ENCODE results near the gene NEURL2. TPM values are rescaled to one million over a fixed set of nuclear protein-coding genes. Genes with fewer than 3 reads are reported as not detected.
"Not testable (repeated sequence)": the region's sequence is repeated elsewhere in the genome, so short reads cannot be mapped to it uniquely, and the experiment has no call there.

Gene NEURL2
- total and polyA plus RNA-seq, 10 donors, result 2.7 to 19.4 (median 5.5) TPM

- peaks cover 0 to 10% (median 2%) of the 10 kb centered on the region in 6 donors for H3K4me1 ChIP-seq
- H3K4me3 ChIP-seq, result no peak overlapping the region
- WGBS, 5 donors, result 87 to 89% (median 89%) methylated on average over 4 of the region's 4 CpGs
- intact Hi-C loops (cut with DNase I; ENCODE audit: low total_unique reads), result no loop called here
- TF ChIP-seq POLR2A (IDR thresholded peaks at IDR 0.05) (no peak), CTCF (IDR thresholded peaks at IDR 0.05 in 8 of 11, conservative IDR thresholded peaks at IDR 0.05 in 3 of 11) (no peak), POLR2AphosphoS5 (IDR thresholded peaks at IDR 0.05) (no peak)
- peak; percentile 3 for DNase-seq
- H3K36me3 ChIP-seq, result peaks cover 0 to 36% (median 22%) of the 10 kb centered on the region in 6 donors
- H3K27ac ChIP-seq, result no peak overlapping the region
- no peaks in the 10 kb centered on the region for H3K27me3 ChIP-seq (replicated peaks in 1 of 7)
- no peaks in the 10 kb centered on the region for H3K9me3 ChIP-seq
Measured at GRCh38 chr20:45874576-45874975, 16.4 kb downstream of the NEURL2 start.

GRCh38 chr20:45874104-45874481 lies 16.9 kb downstream of the NEURL2 start:
- DNase-seq, result peak; percentile 36
- H3K9me3 ChIP-seq; H3K27me3 ChIP-seq (replicated peaks in 1 of 7); H3K4me3 ChIP-seq; H3K4me1 ChIP-seq; intact Hi-C loops (cut with DNase I; ENCODE audit: low total_unique reads); H3K27ac ChIP-seq: not testable (repeated sequence)
- H3K36me3 ChIP-seq, result peaks cover 0 to 35% (median 22%) of the 10 kb centered on the region in 6 donors
- 92 to 97% (median 95%) methylated on average over 10 of the region's 10 CpGs for WGBS, 5 donors

GRCh38 chr20:45873409-45874103 lies 17.5 kb downstream of the NEURL2 start:
- intact Hi-C loops (cut with DNase I; ENCODE audit: low total_unique reads), result no loop called here
- peaks cover 0 to 10% (median 2%) of the 10 kb centered on the region in 6 donors for H3K4me1 ChIP-seq
- no peak for TF ChIP-seq CTCF (IDR thresholded peaks at IDR 0.05 in 8 of 11, conservative IDR thresholded peaks at IDR 0.05 in 3 of 11)
- no peak for TF ChIP-seq POLR2AphosphoS5 (IDR thresholded peaks at IDR 0.05)
- TF ChIP-seq POLR2A (IDR thresholded peaks at IDR 0.05), result no peak
- no peak overlapping the region for H3K27ac ChIP-seq
- no peak for DNase-seq
- WGBS, 5 donors, result 75 to 97% (median 78%) methylated on average over 1 of the region's 1 CpG
- peaks cover 0 to 29% (median 21%) of the 10 kb centered on the region in 6 donors for H3K36me3 ChIP-seq
- no peaks in the 10 kb centered on the region for H3K9me3 ChIP-seq
- no peaks in the 10 kb centered on the region for H3K27me3 ChIP-seq (replicated peaks in 1 of 7)
- no peak overlapping the region for H3K4me3 ChIP-seq

- Histone ChIP-seq H3K27me3 (replicated peaks in 1 of 7) (no peaks in the 10 kb centered on the region), H3K27ac (no peak overlapping the region), H3K9me3 (no peaks in the 10 kb centered on the region), H3K4me1 (peaks cover 0 to 10% (median 2%) of the 10 kb centered on the region in 6 donors), H3K4me3 (no peak overlapping the region), H3K36me3 (peaks cover 0 to 20% (median 12%) of the 10 kb centered on the region in 6 donors)
- WGBS, 5 donors, result 91 to 100% (median 96%) methylated on average over 3 to 4 of the region's 4 CpGs
- peak; percentile 41 for DNase-seq
- intact Hi-C loops (cut with DNase I; ENCODE audit: low total_unique reads), result no loop called here
- TF ChIP-seq POLR2AphosphoS5 (IDR thresholded peaks at IDR 0.05) (no peak), CTCF (IDR thresholded peaks at IDR 0.05 in 8 of 11, conservative IDR thresholded peaks at IDR 0.05 in 3 of 11) (no peak), POLR2A (IDR thresholded peaks at IDR 0.05) (no peak)
Measured at GRCh38 chr20:45872626-45873025, 18.4 kb downstream of the NEURL2 start.

Measured in spleen (tissue), 11 donors.